GM12873 (cell line): Measurements from ENCODE around the gene BEX2.

Experiments
- TF ChIP-seq, protein P1 (sequence below): IDR thresholded peaks from 2 replicates; pipeline ENCODE4 v1.5.1; 2012; ENCODE audit warnings: low read depth, mild to moderate bottlenecking, moderate library complexity, low read length, control low read depth; ENCODE audit not compliant: insufficient read depth; ENCODE audit errors: missing control alignments

Gene BEX2

DNA sequence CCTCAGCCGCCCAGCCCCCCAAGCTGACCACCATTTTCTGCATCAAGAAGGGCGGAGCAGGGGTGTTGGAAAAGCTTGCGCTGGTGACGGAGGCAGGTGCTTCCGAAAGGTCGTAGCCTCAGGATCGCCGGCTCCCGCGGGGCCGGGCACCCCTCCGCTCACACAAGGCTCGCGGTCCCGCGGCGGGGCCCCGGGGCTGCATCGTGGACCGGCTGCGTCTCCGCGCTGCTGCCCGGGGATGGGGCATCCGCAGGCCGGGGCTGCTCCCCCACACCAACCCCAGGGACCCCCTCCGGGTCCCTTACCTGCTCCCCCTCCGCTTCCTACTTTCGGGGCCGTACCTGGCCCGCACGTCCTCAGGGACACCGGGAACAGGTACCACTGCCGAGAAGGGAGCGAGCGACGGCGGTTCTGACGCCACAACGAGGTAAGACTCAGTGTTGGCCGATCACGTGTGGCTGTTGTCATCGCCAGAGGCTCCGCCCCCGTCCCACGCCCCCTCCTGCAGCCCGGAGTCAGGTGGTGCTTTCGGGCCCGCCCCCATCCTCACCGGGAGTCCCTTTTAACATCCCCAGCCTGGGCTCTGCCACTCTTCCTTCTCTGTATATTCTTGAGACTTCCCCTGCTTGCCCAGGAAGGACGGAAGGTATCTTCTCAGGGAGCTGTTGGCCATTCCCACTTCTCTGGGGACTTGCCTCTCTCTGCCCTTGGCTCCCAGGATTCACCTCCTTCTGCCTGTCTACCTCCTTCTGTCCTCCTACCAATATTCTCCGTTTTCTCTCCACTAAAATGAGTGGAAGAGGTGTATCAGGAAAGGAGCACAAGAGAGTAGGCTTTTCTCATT, at the start of gene BEX2:
Gene BEX2 (minus strand): TSS at position 436 of the 844 bp plus-strand sequence. CDS start 1,014 bp downstream, outside the sequence.
- TF ChIP-seq, protein P1, sequence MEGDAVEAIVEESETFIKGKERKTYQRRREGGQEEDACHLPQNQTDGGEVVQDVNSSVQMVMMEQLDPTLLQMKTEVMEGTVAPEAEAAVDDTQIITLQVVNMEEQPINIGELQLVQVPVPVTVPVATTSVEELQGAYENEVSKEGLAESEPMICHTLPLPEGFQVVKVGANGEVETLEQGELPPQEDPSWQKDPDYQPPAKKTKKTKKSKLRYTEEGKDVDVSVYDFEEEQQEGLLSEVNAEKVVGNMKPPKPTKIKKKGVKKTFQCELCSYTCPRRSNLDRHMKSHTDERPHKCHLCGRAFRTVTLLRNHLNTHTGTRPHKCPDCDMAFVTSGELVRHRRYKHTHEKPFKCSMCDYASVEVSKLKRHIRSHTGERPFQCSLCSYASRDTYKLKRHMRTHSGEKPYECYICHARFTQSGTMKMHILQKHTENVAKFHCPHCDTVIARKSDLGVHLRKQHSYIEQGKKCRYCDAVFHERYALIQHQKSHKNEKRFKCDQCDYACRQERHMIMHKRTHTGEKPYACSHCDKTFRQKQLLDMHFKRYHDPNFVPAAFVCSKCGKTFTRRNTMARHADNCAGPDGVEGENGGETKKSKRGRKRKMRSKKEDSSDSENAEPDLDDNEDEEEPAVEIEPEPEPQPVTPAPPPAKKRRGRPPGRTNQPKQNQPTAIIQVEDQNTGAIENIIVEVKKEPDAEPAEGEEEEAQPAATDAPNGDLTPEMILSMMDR, result no peak

DNA sequence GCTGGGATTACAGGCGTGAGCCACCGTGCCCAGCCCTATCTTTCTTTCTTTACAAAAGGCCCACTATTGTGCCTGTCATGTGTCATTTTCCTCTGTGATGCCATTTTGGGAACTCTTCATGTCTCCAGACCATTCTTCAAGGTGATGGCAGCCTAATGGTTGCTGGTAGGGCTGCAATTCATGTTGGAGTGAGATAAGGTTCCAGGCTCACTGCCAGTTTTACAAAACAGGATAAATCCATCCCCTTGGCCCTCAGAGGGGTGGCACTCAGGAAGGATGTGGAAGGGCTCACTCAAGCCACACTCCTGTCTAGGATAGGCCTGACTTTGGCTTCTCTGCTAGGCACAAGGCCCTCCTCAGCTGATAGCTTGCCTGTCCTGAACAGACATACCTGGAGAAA, 49.3 kb upstream of the BEX2 start:
- TF ChIP-seq, protein P1, result no peak

DNA sequence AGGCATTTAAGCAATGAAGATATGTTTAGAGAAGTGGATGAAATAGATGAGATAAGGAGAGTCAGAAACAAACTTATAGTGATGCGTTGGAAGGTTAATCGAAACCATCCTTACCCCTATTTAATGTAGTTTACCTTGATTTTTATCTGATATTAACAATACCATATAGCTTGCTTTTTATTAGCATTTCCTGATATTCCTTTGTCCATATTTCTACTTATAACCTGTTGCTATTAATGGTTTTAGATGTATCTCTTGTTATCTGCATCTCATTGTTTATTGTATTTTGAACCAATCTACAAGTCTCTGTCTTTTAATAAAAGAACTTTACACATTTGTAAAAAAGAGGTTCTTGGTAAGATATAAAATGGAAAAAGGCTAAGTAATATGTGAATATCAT, 47.1 kb upstream of the BEX2 start:
- TF ChIP-seq, protein P1, result no peak

DNA sequence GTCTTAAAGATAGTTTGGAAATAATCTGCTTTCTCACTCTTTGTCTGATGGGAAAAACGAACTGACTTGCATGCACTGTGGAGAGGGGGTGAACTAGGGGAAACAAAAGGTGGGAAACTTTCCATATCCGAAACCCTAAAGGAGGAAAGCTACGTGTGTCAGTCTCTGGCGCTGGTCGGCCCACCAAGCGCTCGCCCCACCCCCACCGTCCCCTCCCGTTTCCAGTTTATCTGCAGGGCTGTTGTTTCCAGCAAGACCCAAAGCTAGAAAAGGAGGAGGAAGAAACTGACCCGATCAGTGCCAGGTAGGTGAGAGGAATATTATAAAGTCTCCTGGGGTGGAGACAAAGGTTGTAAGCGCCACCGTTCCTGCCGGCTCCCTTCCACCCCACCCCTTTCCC, 46.1 kb upstream of the BEX2 start:
- TF ChIP-seq, protein P1, result no peak

DNA sequence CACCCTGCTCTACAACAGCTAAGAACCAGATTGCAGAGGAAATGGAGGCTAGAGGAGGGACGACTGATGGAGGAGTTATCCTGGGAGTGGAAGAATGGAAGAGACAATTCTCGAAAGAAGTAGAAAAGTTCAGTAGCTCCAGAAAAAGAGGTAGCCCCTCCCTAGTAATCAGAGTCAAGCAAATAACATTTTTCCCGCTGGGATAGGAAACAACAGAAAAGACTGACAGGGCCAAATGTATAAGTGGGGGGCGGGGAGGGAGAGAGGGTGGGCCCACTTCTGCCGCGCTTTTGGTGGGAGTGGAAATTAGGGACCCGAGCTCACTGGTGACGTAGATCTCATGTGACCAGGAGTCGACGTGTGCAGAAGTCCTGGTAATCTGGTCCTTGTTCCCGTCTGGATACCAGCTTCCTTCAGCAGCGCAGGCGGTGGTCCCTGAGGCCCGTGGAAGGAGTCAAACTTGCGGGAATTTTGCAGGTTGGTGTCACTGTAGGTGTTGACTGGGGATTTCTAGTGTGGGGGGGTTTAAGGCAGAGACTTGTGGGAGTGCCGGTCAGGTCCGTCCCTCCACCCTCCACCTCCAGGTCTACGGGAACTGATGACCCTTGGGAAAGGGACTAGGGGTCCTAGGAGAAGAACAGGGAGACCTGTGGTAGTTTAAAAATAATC, 45.5 kb upstream of the BEX2 start, which contains the start of gene TCEAL9:
Gene TCEAL9 (plus strand): TSS at position 377 of the 669 bp plus-strand sequence. CDS start 1,179 bp downstream, outside the sequence.
- TF ChIP-seq, protein P1, result no peak

DNA sequence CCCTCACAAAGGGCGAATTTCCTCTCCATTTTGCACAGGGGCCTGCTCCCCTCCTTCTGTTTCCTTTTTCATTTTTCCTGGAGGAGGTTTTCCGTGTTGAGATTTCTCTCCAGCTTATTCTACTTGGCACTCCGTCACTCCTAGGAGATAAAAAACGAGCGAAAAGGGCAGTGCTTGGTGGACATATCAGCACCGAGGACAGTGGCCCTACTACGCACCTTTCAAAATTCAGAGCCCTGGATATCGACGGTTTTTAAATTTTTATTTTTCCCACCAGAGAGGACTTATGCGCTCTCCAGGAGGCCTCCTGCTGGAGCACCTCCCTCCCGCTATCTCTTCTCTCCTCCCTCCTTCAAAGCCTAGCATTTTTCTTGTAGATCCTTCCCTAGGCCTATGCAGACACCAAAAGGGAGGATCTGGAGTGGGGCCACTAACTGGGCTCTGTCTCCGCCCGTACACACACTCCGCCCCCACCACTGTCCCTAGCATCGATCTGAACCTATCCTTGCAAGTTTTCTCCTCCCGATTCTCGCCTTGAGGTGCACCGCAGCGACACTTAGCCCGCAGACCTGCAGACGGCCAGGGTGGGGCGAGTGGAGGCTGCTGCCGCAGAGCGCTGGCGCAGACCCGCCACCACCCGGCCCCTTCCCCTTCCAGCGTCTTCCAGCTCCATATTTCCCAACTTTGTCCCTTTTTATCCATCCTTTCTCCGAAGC, 37.0 kb upstream of the BEX2 start:
- TF ChIP-seq, protein P1, result no peak

DNA sequence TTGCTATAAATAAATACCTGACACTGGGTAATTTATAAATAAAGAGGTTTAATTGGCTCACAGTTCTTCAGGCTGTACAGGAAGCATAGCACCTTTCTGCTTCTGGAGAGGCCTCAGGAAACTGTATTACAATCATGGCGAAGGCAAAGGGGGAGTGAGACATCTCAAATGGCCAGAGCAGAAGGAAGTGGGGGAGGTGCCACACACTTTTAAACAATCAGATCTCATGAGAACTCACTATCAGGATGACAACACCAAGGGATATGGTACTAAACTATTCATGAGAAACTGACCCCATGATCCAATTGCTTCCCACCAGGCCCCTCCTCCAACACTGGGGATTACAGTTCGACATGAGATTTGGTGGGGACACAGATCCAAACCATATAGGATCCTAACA, 33.8 kb upstream of the BEX2 start:
- TF ChIP-seq, protein P1, result no peak
